Ishikawa (cell line): Measurements from ENCODE around the gene ABCB6.

Source experiments
- CEBPB ChIP-seq: IDR thresholded peaks from 2 replicates; pipeline ENCODE4 v1.6.1; 2012
- CREB1 ChIP-seq: IDR thresholded peaks from 2 replicates; pipeline ENCODE4 v1.6.1; 2012; ENCODE audit warnings: low read depth
- EGR1 ChIP-seq: IDR thresholded peaks from 2 replicates; pipeline ENCODE4 v1.6.1; 2012
- EP300 ChIP-seq: IDR thresholded peaks from 2 replicates; pipeline ENCODE4 v1.6.1; 2012; ENCODE audit warnings: borderline replicate concordance
- FOXM1 ChIP-seq: IDR thresholded peaks from 2 replicates; pipeline ENCODE4 v1.6.1; 2012; ENCODE audit warnings: low read depth, borderline replicate concordance
- MAX ChIP-seq: IDR thresholded peaks from 2 replicates; pipeline ENCODE4 v1.6.1; 2012
- NFIC ChIP-seq: IDR thresholded peaks from 2 replicates; pipeline ENCODE4 v1.6.1; 2012
- RAD21 ChIP-seq: IDR thresholded peaks from 2 replicates; pipeline ENCODE4 v1.6.1; 2012; ENCODE audit warnings: low read depth
- REST ChIP-seq: IDR thresholded peaks from 2 replicates; pipeline ENCODE4 v1.6.1; 2012; ENCODE audit warnings: low read depth, mild to moderate bottlenecking
- TAF1 ChIP-seq: IDR thresholded peaks from 2 replicates; pipeline ENCODE4 v1.6.1; 2012; ENCODE audit warnings: low read depth, mild to moderate bottlenecking
- TCF12 ChIP-seq: IDR thresholded peaks from 2 replicates; pipeline ENCODE4 v1.6.1; 2012; ENCODE audit warnings: low read depth
- TEAD4 ChIP-seq: IDR thresholded peaks from 2 replicates; pipeline ENCODE4 v1.6.1; 2012
- USF1 ChIP-seq: IDR thresholded peaks from 2 replicates; pipeline ENCODE4 v1.6.1; 2012
- YY1 ChIP-seq: IDR thresholded peaks from 2 replicates; pipeline ENCODE4 v1.6.1; 2012; ENCODE audit warnings: low read depth
- ZBTB7A ChIP-seq: IDR thresholded peaks from 2 replicates; pipeline ENCODE4 v1.6.1; 2012; ENCODE audit warnings: low read depth

ABCB6 gene

GRCh38 chr2:219228041-219228910 lies 9.5 kb upstream of the ABCB6 start:
- TF ChIP-seq FOXM1 (no peak), NFIC (no peak), ZBTB7A (no peak), TAF1 (no peak), EP300 (no peak), EGR1 (no peak), TCF12 (no peak), TEAD4 (no peak), YY1 (no peak)

GRCh38 chr2:219225350-219225749 lies 6.6 kb upstream of the ABCB6 start:
- TF ChIP-seq YY1, result no peak

GRCh38 chr2:219223831-219224610 lies 5.3 kb upstream of the ABCB6 start:
- TF ChIP-seq TCF12 (no peak), EP300 (no peak), CEBPB (no peak), CREB1 (no peak), ZBTB7A (no peak), YY1 (no peak), EGR1 (no peak), TAF1 (no peak), USF1 (no peak)

- TF ChIP-seq CREB1, result no peak
- TF ChIP-seq TCF12, result no peak
- TF ChIP-seq NFIC, result no peak
- no peak for TF ChIP-seq MAX
- no peak for TF ChIP-seq RAD21
- no peak for TF ChIP-seq EP300
- no peak for TF ChIP-seq FOXM1
- no peak for TF ChIP-seq TEAD4
- TF ChIP-seq YY1, result no peak
- TF ChIP-seq USF1, result no peak
- TF ChIP-seq TAF1, result no peak
- TF ChIP-seq EGR1, result no peak
- TF ChIP-seq REST, result no peak
Observed at GRCh38 chr2:219221957-219222518, 3.3 kb upstream of the ABCB6 start.

- TF ChIP-seq RAD21 (no peak), EP300 (no peak)
Observed at GRCh38 chr2:219220652-219221402, 2.1 kb upstream of the ABCB6 start.

- no peak for TF ChIP-seq ZBTB7A
- no peak for TF ChIP-seq CEBPB
- TF ChIP-seq USF1, result no peak
- no peak for TF ChIP-seq REST
- no peak for TF ChIP-seq EGR1
- no peak for TF ChIP-seq NFIC
- TF ChIP-seq EP300, result no peak
- TF ChIP-seq TAF1, result no peak
- TF ChIP-seq CREB1, result no peak
- TF ChIP-seq RAD21, result no peak
- TF ChIP-seq TCF12, result no peak
- TF ChIP-seq YY1, result no peak
- TF ChIP-seq FOXM1, result no peak
- TF ChIP-seq MAX, result no peak
- TF ChIP-seq TEAD4, result no peak
Observed at GRCh38 chr2:219219784-219220532, 1.2 kb upstream of the ABCB6 start.
